Measurements from ENCODE around the gene DDX25.

DDX25 gene

DNA sequence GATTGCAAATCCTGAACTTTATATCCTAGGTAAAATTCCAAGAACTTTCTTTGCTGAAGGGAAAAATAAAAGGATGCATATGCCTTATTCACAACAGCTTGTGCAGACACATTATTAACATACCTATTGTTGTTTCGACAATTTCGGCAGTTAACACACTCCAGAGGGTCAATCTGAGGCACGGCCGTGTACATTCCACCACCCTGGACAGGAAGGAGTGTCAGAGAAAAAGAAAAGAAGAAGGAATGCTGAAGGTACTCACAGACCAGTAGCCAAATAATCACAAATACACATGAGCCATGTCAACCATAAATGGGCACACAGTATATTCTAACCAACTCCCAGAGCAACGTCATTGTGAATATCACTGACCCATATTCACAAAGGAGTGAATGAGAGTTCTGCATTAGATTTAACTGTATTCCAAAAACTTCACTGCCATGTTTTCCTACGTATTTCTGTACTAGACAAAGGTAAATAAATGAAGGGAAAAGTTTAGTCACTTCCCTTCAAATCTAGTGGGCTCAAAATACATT lies 73.9 kb downstream of the DDX25 start:
- TF ChIP-seq CEBPB (IDR thresholded peaks at IDR 0.05) (no peak), RAD21 (IDR thresholded peaks at IDR 0.05; ENCODE audit: low read depth) (no peak)
- TF ChIP-seq, protein P1, sequence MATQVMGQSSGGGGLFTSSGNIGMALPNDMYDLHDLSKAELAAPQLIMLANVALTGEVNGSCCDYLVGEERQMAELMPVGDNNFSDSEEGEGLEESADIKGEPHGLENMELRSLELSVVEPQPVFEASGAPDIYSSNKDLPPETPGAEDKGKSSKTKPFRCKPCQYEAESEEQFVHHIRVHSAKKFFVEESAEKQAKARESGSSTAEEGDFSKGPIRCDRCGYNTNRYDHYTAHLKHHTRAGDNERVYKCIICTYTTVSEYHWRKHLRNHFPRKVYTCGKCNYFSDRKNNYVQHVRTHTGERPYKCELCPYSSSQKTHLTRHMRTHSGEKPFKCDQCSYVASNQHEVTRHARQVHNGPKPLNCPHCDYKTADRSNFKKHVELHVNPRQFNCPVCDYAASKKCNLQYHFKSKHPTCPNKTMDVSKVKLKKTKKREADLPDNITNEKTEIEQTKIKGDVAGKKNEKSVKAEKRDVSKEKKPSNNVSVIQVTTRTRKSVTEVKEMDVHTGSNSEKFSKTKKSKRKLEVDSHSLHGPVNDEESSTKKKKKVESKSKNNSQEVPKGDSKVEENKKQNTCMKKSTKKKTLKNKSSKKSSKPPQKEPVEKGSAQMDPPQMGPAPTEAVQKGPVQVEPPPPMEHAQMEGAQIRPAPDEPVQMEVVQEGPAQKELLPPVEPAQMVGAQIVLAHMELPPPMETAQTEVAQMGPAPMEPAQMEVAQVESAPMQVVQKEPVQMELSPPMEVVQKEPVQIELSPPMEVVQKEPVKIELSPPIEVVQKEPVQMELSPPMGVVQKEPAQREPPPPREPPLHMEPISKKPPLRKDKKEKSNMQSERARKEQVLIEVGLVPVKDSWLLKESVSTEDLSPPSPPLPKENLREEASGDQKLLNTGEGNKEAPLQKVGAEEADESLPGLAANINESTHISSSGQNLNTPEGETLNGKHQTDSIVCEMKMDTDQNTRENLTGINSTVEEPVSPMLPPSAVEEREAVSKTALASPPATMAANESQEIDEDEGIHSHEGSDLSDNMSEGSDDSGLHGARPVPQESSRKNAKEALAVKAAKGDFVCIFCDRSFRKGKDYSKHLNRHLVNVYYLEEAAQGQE (IDR thresholded peaks at IDR 0.05; ENCODE audit: low read depth) = no peak

All from Ishikawa (cell line).